GM21717 (cell line): Measurements from ENCODE around the gene ORAI2.
"Not testable (repeated sequence)": the region's sequence is repeated elsewhere in the genome, so short reads cannot be mapped to it uniquely, and the experiment has no call there.

ENCODE experiments used
- ATAC-seq: cut with Tn5 transposase; IDR thresholded peaks from one replicate; pipeline ENCODE4 v1.9.1; 2021; ENCODE audit warnings: mild to moderate bottlenecking, moderate library complexity; ENCODE audit not compliant: unreplicated experiment

The ORAI2 gene

DNA sequence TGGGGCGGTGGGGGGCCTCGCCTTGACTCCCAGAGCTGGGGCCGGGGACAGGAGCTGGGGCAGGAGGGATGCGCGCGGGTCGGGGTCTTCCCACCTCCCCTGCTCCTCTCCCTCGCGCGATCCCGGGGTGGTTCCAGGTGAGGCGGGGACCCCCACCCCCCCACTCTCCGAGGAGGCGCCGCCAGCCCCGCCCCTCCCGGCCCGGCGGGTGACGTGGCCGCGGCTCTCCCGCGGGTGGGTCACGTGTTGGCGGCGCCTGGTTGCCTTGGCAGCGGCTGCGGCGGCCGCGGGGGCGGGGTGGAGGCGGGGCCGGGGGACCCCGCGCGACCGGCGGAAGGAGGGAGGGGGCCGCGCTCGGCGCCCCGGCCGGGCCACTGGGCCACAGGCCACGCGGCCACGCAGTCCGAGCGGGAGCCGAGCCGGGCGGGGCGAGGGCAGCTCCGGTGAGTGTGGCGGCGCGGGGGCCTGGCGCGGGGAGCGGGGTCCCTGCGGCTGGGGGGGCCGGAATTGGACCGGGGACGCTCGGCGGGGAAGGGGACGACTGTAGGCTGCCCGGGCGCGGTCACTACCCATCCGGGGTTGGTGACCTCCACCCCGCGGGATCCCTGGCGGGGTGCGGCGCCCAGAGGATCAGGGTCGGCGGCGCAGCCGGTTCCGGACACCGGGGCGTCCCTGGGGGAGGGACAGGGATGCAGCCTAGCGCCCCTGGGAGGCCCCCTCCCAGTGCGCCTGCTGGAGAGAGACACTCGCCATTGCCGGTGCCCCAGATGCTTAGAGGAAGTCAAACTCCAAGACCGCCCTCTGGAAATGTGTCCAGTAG lies at the start of gene ORAI2:
TSS of gene ORAI2 (plus strand) at position 357 of the 820 bp plus-strand sequence. CDS start 5,382 bp downstream, outside the sequence.
- ATAC-seq, result peak; percentile 44

DNA sequence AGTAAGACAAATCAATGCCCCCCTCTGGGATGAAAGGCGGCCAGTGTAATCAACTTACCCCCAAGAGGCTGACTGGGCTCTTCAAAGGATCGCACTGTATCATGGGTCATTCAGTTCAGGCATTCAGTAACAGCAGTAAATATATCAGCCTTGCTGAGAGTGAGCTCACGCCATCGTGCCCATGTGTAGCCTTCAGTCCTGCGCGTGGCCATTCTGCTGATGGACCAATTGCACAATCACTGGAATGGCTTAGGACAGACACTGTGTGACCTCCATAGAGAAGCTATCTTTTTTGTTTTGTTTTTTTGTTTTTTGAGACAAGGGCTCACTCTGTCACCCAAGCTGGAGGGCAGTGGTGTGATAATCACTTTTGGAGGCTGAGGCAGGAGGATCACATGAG lies 46.3 kb upstream of the ORAI2 start:
- no peak for ATAC-seq

DNA sequence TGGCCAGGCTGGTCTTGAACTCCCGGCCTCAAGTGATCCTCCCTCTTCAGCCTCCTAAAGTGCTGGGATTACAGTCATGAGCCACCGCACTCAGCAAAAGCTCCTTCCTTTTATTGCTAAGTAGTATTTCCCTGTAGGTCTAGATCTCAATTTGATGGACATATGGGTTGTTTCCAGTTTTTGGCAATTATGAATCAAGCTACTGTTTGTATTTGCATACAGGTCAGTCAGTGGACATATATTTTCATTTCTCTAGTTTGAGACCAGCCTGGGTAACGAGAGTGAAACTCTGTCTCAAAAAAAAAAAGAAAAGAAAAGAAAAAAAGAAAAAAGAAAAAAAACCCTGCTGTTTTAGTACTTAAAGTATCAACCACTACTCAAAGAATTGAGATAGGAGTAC lies 43.6 kb upstream of the ORAI2 start:
- ATAC-seq, result no peak

DNA sequence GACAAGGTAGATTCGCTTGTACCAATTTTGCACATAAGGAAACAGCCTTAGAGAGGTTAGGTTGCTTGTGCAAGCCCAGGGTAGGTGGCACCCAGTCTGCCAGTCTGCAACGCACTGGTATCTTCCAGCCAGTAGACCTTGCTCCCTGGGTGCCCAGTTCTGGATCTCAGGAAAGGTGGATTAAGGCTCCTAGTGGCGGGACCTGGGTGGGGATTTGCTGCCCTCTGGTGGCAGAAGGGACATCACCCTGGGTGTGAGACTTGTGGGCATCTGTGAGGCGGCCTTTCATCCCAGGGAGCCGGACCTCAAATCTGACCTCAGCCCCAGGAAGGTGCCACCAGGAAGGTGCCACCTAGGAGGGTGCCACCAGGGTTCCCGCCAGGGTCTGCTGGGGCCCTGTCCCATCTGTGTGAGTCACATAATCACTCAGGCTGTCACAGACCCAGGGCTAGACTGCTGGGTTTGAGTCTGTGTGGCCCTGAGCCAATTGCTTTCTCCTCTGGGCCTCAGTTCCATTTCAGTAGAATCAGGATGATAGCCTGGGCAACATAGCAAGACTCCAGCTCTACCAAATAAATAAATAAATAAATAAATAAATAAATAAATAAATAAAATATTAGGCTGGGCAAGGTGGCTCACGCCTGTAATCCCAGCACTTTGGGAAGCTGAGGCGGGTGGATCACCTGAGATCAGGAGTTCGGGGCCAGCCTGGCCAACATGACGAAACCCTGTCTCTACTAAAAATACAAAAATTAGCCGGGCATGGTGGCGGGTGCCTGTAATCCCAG lies 42.5 kb upstream of the ORAI2 start:
- peak; percentile 44 for ATAC-seq

DNA sequence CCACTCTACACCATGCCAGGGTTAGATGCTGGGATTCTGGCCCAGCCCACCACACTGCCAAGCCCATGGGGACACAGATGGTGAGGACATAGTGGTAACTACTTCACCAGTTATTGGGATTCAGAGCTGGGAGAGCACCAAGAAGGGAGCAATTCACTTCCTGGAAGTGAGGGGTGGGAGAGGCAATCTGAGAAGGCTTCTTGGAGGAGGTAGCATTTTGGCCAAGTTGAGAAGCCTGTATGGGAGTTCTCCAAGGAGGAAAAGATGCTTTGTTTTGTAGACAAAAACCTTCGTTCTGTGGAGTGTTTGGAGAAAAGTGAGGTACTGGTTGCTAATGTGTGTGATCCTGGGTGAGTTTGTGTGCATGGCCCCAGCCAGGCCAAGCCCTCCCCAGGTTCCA lies 41.0 kb upstream of the ORAI2 start:
- no peak for ATAC-seq

DNA sequence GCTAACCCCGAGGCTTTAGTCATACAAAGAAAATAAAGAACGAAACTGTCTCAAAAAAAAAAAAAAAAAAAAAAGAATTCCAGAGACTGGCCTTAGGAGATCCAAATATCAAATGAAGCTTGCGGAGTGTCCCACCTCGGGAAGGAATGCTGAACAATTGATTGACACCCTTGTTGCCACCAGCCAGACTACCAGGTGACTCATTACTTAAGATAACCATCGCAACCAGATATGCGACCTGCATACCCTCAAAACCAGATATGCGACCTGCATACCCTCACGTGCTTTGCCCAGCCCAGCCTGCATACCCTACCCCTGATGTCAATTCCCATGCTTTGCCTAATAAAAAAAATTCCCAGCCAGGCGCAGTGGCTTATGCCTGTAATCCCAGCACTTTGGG lies 39.9 kb upstream of the ORAI2 start:
- no peak for ATAC-seq

DNA sequence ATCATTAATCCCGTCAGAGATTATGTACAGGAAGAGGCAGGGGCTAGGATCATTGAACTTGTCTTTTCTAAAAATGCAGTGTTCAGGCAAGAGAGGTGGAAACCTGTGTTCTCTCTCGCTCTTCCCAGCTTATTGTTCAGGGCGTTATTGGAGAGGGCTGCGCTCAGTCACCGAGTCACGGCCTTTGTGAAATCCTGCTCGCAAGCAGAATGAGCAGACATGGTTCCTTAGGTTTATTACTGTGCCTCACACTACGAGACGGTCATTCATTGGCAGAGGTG lies 37.8 kb upstream of the ORAI2 start:
- ATAC-seq, result no peak

DNA sequence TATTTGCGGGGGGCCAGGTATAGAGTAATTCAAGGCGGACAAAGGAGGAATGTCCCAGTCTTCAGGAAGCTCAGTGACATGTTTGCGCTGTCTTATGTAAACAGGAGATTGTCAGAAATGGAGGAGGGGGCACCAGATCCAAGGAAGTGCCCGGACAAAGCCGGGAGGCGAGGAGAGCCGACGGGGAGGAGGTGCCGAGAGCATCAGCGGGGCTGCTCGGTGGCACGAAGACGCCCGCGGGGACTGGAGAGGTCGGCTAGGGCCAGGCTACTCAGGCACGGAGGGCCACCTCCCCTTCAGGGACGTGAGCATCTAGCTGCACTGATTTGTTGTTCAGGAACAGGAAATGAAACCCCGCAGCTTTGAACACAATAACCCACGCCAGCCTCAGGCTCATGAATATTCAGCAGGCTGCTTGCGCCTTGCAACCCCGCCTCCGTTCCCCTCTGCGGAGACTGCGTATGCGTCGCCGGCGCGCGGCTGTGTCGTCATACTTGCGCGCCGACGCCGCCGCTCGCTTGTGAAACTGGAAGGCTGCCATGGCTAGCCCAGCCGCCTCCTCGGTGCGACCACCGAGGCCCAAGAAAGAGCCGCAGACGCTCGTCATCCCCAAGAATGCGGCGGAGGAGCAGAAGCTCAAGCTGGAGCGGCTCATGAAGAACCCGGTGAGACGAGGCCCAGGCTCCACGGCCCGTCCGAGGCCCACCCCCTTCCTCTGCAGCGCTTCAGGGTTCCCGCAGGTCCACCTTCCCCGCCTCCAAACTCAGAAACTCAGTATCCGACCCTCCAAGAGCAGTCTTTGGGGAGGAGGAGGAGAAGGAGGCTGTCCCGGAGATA lies 37.3 kb upstream of the ORAI2 start, which contains the start of gene PRKRIP1:
TSS of gene PRKRIP1 (plus strand) at position 491 of the 837 bp plus-strand sequence. CDS start at position 540, 49 bp downstream.
- ATAC-seq, result peak; percentile 94

DNA sequence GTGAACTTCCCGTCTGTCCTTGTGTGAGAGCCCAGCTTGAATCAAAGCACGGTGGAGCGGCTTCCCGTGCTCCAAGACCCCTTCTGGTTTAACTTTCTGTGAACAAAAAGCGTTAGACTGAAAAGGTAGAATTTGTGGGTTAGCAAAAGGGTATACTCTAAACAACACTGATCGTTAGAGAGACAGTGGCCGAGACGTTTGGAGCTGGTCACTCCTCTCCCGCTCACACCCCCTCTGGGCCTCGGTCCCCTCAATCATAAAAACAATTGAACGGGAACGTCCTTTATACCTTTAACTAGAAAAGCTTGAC lies 36.7 kb upstream of the ORAI2 start:
- peak; percentile 2 for ATAC-seq

DNA sequence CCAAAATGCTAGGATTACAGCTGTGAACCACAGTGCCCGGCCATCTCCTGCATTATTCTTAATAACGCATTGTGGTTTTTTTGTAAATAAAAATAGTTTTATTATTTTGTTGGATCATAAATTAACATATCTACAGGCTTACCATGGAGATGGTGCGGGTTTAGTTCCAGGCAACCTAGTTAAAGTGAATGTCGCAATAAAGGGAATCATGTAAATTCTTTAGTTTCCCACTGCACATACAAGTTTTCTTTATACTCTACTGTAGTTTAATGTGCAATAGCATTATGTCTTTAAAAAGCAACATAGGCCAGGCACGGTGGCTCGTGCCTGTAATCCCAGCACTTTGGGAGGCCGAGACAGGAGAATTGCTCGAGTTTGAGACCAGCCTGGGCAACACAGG lies 34.8 kb upstream of the ORAI2 start:
- ATAC-seq, result no peak

DNA sequence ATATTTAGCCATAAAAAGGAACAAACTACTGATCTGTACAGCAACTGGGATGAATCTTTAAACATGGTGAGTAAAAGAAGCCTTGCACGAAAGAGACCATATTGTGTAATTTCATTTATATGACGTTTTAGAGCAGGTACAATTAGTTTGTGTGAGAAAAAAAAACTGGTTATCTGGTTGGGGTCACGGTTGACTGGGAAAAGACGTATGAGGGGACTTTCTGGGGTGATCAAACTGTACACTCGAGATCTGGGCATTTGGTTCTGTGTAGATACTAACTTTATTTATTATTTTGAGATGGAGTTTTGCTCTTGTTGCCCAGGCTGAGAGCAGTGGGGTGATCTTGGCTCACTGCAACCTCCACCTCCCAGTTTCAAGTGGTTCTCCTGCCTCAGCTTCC lies 33.0 kb upstream of the ORAI2 start:
- ATAC-seq, result no peak

DNA sequence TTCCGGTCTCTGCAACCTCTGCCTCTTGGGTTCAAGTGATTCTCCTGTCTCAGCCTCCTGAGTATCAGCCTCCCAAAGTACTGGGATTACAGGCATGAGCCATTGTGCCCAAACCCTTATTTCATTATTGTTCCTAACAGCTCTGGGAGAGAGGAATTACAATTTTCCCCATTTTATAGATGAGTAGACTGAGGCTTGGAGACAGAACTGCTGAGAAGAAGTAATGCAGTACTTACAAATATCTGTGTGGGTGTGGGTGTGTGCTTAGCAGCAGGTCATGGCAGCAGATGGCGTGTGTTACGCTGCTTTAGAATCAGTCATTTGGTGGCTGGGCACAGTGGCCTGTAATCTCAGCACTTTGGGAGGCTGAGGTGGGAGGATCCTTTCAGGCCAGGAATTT lies 29.8 kb upstream of the ORAI2 start:
- no peak for ATAC-seq

DNA sequence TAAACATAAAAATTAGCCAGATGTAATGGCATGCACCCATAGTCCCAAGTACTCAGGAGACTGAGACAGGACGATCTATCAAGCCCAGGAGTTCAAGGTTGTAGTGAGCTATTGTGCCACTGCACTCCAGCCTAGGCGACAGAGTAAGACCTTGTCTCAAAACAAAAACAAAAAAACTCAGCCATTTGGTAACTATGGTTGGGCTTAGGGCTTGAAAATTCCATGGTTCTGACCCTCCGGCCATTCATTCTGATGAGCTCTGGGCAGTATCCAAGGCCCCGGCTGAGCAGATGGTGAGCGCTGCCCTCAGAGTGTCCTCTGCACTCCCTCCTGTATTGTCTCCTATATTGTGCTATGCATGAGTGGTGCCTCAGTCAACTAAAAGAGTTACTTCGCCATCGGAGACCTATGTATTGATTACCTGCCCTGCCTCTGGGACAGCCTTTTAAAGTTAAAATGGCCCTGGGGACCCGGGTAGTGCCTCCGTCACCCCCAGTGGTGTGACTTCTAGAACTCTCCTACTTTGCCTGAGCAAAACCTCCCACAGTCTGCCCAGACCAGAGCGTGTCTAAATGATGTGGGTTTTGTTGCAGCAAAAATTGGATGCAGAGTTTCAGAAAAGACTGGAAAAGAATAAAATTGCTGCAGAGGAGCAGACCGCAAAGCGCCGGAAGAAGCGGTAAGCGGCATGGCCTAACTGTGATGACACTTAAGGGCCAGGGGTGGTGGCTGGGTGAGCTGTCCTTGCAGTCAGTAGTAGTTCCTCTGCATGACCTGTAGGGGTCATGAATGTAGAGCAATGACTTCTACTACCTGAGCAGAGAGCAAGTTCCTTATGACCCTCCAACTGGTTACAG lies 29.1 kb upstream of the ORAI2 start:
- ATAC-seq, result peak; percentile 72

DNA sequence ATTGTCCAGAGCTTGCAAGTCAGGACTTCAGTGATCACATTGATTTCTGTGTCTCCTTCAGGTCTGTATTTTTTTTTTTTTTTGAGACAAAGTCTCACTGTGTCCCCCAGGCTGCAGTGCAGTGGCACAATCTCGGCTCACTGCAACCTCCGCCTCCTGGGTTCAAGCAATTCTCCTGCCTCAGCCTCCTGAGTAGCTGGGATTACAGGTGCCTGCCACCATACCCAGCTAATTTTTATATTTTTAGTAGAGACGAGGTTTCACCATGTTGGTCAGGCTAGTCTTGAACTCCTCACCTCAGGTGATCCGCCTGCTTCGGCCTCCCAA lies 28.6 kb upstream of the ORAI2 start:
- ATAC-seq, result not testable (repeated sequence)

DNA sequence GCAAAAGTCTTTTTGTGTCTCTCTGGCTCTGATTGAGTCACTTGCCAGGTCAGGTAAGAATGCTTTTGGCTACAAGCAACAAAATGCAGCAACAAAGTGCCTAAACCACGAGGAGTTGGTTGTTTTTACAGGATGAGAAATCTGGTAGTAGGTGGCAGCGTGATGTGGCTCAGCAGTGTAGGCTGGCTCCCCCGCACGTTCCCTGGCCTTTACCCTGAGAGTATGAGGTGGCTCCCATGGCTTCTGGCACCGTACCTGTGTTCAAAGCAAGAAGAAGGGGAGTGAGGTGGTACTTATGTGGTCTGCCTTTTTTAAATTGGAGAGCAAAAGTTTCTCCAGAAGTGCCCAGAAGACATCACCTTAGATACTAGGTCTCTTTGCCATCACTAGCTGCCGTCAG lies 25.5 kb upstream of the ORAI2 start:
- ATAC-seq, result no peak

DNA sequence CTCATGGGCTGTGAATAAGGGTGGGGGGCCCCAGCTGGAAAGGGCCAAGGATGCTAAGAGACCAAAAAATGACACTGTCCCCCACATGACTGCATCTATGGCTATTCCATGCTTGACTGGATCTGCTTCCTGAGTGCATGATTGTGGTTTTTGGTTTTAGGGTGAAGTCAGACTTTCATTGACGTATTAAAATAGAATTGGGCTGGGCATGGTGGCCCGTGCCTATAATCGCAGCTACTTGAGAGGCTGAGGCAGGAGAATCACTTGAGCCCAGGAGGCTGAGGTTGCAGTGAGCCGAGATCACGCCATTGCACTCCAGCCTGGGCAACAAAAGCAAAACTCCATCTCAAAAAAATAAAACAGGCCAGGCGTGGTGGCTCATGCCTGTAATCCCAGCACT lies 24.8 kb upstream of the ORAI2 start:
- not testable (repeated sequence) for ATAC-seq

DNA sequence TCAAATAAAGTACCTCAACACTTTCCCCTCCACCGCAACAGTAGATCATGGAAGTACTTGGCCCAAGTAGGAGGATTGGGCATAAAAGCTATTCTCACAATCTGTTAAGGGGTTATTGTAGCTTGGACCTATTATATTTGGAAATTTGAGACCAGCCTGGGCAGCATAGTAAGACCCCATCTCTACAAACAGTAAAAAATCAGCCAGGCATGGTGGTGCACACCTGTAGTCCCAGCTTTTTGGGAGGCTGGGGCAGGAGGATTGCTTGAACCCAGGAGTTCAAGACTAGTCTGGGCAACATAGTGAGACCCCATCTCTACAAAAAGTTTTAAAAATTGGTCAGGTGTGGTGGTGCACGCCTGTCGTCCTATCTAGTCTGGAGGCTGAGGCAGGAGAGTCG lies 24.0 kb upstream of the ORAI2 start:
- no peak for ATAC-seq

DNA sequence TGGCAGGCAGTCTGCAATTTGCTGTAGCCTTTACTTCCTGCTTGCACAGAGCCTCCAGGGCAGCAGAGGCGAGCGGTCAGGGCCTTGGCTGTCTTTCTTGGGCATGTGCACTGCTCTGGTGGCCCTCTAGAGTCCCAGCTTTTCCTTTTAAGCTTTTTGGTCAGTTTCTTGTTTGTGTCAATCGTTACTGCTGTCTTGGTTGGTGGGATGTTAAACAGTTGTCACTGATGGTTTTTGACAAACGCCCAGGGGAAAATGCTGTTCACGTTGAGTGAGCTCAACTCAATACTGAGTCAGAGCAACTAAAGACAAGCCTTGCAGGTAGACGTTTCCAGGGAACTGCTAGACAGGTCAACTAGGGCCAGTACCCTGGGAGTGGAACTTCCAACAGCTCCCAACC lies 23.3 kb upstream of the ORAI2 start:
- no peak for ATAC-seq

DNA sequence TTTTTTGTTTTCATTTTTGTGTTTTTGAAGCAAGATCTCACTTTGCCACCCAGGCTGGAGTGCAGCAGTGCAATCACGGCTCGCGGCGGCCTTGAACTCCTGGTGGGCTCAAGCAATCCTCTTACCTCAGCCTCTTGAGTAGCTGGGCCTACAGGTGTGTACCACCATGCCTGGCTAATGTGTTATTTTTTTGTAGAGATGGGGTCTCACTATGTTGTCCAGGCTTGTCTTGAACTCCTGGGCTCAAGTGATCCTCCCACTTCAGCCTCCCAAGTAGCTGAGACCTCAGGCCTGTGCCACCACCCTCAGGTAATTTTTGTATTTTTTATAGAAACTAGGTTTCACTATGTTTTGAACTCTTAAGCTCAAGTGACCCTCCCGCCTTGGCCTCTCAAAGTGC lies 22.5 kb upstream of the ORAI2 start:
- no peak for ATAC-seq

DNA sequence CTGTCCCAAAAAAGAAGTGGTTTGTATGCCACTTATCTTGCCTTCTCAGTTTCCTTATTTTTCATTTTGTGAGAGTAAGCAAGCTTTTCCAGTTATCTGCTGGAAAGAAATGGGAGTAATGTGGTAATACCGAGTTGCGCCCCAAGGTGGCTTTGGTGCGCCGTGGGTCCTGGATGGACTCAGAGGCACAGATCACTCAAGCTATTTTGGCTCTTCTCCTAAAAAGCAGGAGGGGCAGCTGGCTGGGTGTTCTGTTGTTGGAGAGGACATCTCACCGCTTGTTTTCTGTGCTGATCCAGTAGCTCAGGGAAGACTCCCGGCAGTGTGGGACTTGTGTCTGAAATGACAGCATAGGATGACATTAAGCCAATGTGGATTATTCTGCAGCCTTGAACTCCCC lies 20.8 kb upstream of the ORAI2 start:
- ATAC-seq, result no peak

DNA sequence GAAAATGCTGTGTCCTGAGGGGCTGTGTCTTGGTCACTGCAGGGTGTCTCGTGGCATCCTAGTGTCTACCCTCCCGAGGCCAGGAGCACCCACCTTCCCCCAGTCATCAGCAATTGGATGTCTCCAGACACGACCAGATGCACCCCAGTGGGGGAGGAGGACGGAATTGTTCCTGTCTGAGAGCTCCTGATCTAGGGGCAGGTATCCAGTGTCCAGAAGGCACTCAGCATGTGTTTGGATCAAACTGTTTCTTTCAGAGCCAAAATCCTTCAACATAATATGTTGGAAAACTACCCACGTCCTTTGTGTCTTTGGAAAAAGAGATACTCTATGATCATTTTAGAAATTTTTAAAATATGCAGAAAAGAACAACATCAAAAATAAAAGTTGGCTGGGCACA lies 20.3 kb upstream of the ORAI2 start:
- no peak for ATAC-seq
